GM23338 (cell line): ENCODE measurements around the gene MYADM. TPM values are rescaled to one million over a fixed set of nuclear protein-coding genes. Genes with fewer than 3 reads are reported as not detected.

Experiments used
- ATAC-seq: fragments of 200-7000 bp; cut with Tn5 transposase; 3 replicates; pipeline ENCODE4 v1.9.1; 2020
- DNase-seq: peaks from one replicate; pipeline ENCODE4 v3.0.0-alpha.2; 2015; ENCODE audit warnings: low spot score
- H2AFZ ChIP-seq: fragments of 200-600 bp; sonication (generic); 2 replicates; pipeline ENCODE4 v1.8.0; 2016; ENCODE audit warnings: antibody characterized with exemption, mild to moderate bottlenecking, moderate library complexity
- H3F3A ChIP-seq: fragments of 200-600 bp; sonication (generic); replicated peaks from 2 replicates; pipeline ENCODE4 v1.8.0; 2017; ENCODE audit warnings: antibody characterized with exemption, mixed run types, low read depth
- H3K27ac ChIP-seq: fragments of 200-600 bp; sonication (generic); 2 replicates; pipeline ENCODE4 v1.6.1; 2016; ENCODE audit warnings: low read depth
- H3K27me3 ChIP-seq: fragments of 200-600 bp; sonication (generic); 2 replicates; pipeline ENCODE4 v1.8.0; 2016; ENCODE audit warnings: mild to moderate bottlenecking, mixed run types, moderate library complexity; ENCODE audit not compliant: insufficient read depth
- H3K36me3 ChIP-seq: fragments of 200-600 bp; sonication (generic); 2 replicates; pipeline ENCODE4 v1.8.0; 2016; ENCODE audit warnings: mild to moderate bottlenecking; ENCODE audit not compliant: insufficient read depth
- H3K4me1 ChIP-seq: fragments of 200-600 bp; sonication (generic); 2 replicates; pipeline ENCODE4 v1.8.0; 2016; ENCODE audit warnings: mild to moderate bottlenecking, moderate library complexity; ENCODE audit not compliant: insufficient read depth
- H3K4me2 ChIP-seq: fragments of 200-600 bp; sonication (generic); 2 replicates; pipeline ENCODE4 v1.7.1; 2017; ENCODE audit warnings: mixed run types
- H3K4me3 ChIP-seq: fragments of 200-600 bp; sonication (generic); 2 replicates; pipeline ENCODE4 v1.6.1; 2016; ENCODE audit warnings: mixed run types
- H3K79me2 ChIP-seq: fragments of 200-600 bp; sonication (generic); replicated peaks from 2 replicates; pipeline ENCODE4 v1.8.0; 2017; ENCODE audit warnings: mild to moderate bottlenecking; ENCODE audit not compliant: insufficient read depth
- H3K9me2 ChIP-seq: fragments of 200-600 bp; sonication (generic); 2 replicates; pipeline ENCODE4 v1.8.0; 2017; ENCODE audit not compliant: insufficient read depth
- H4K20me1 ChIP-seq: fragments of 200-600 bp; sonication (generic); replicated peaks from 2 replicates; pipeline ENCODE4 v1.8.0; 2017; ENCODE audit warnings: mild to moderate bottlenecking; ENCODE audit not compliant: insufficient read depth
- H3K27ac Mint-ChIP-seq: 2 replicates; pipeline ENCODE4 v1.8.0; 2020; ENCODE audit warnings: inconsistent platforms, mild to moderate bottlenecking, moderate library complexity, mixed read lengths
- H3K27me3 Mint-ChIP-seq: 3 replicates; pipeline ENCODE4 v1.8.0; 2022; ENCODE audit warnings: low read depth, mild to moderate bottlenecking, moderate library complexity, mixed read lengths, inconsistent platforms; ENCODE audit not compliant: insufficient read depth, poor library complexity
- H3K36me3 Mint-ChIP-seq: 3 replicates; pipeline ENCODE4 v1.8.0; 2021; ENCODE audit warnings: low read depth, mild to moderate bottlenecking, inconsistent platforms, moderate library complexity, mixed read lengths
- H3K4me1 Mint-ChIP-seq: 3 replicates; pipeline ENCODE4 v1.8.0; 2020; ENCODE audit warnings: mild to moderate bottlenecking, inconsistent platforms, mixed read lengths
- H3K4me3 Mint-ChIP-seq: 3 replicates; pipeline ENCODE4 v1.8.0; 2021; ENCODE audit warnings: moderate library complexity, mild to moderate bottlenecking, inconsistent platforms, mixed read lengths
- H3K9me3 Mint-ChIP-seq: 3 replicates; pipeline ENCODE4 v1.8.0; 2020; ENCODE audit warnings: moderate library complexity, mild to moderate bottlenecking, inconsistent platforms, mixed read lengths
- CREB1 ChIP-seq: fragments of 250-450 bp; sonication (Bioruptor Pico); IDR thresholded peaks from 2 replicates; pipeline ENCODE4 v1.5.0; 2020; ENCODE audit warnings: low read depth, mild to moderate bottlenecking, moderate library complexity
- CTCF ChIP-seq, 2 experiments: fragments of 200-600 bp in 1 of 2; sonication (generic) in 1 of 2; conservative IDR thresholded peaks; 2 replicates each; pipeline versions ENCODE4 v1.5.1 to v1.6.1; 2016 to 2017; ENCODE audit warnings: antibody characterized with exemption in 2 of 2, low read depth in 2 of 2, mild to moderate bottlenecking in 2 of 2, moderate library complexity in 1 of 2
- ETS1 ChIP-seq: IDR thresholded peaks from 2 replicates; pipeline ENCODE4 v1.6.1; 2016; ENCODE audit warnings: antibody characterized with exemption
- EZH2 ChIP-seq: fragments of 200-600 bp; sonication (generic); IDR thresholded peaks from one replicate; pipeline ENCODE4 v1.8.0; 2017; ENCODE audit warnings: antibody characterized with exemption, mild to moderate bottlenecking, low read depth; ENCODE audit not compliant: unreplicated experiment
- EZH2phosphoT487 ChIP-seq: fragments of 200-600 bp; sonication (generic); IDR thresholded peaks from one replicate; pipeline ENCODE4 v1.8.1; 2018; ENCODE audit warnings: antibody characterized with exemption; ENCODE audit not compliant: unreplicated experiment
- JUNB ChIP-seq: IDR thresholded peaks from one replicate; pipeline ENCODE4 v1.6.1; 2016; ENCODE audit warnings: antibody characterized with exemption; ENCODE audit not compliant: unreplicated experiment
- NANOG ChIP-seq: IDR thresholded peaks from 2 replicates; pipeline ENCODE4 v1.6.1; 2016; ENCODE audit warnings: antibody characterized with exemption, borderline replicate concordance
- POLR2AphosphoS5 ChIP-seq: IDR thresholded peaks from 2 replicates; pipeline ENCODE4 v1.6.1; 2016; ENCODE audit warnings: antibody characterized with exemption, low read depth
- ZNF114 ChIP-seq: fragments of 250-450 bp; sonication (Bioruptor Pico); IDR thresholded peaks from 2 replicates; pipeline ENCODE4 v1.5.0; 2020; ENCODE audit warnings: mild to moderate bottlenecking, moderate library complexity
- ZNF331 ChIP-seq: fragments of 250-450 bp; sonication (Bioruptor Pico); IDR thresholded peaks from 2 replicates; pipeline ENCODE4 v1.5.0; 2020; ENCODE audit warnings: low read depth, mild to moderate bottlenecking, moderate library complexity
- polyA plus RNA-seq: library from polyadenylated mRNA; unstranded; fragments of >200 nt; fragmentation: Nextera tagmentation; extraction: Ambion mirVana; gene quantifications from 2 replicates; pipeline ENCODE4 v1.2.1, GENCODE V29; 2016
- total RNA-seq: library from RNA; depleted of rRNA; stranded (reverse); fragments of >200 nt; shearing (Covaris generic); gene quantifications from 2 replicates; pipeline ENCODE4 v1.2.3, GENCODE V29; 2014
- TF ChIP-seq, protein P1 (sequence below): fragments of 250-450 bp; sonication (Bioruptor Pico); IDR thresholded peaks from 2 replicates; pipeline ENCODE4 v1.5.0; 2020; ENCODE audit warnings: mild to moderate bottlenecking, moderate library complexity

Gene MYADM
- total and polyA plus RNA-seq, 2 experiments from 2014 or later: 49.9 to 57.1 TPM

DNA sequence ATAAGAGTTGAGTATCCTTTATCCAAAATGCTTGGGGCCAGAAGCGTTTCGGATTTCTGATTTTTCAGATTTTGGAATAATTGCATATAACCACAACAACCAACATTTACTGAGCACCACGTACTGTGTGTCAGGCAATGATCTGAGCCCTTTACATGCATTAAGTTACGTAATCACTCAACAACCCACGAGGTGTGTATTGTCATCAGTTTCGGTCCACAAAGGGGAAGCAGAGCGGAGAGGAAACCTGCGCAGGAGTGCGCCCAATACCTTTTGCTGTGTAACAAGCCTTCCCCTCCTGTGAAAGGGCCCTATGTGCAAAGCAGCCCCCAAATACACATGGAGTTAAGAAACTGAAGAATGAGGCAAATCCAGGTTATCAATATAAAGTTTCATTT is 22.8 kb upstream of the MYADM start:
- Histone ChIP-seq H3K4me2 (no peak overlapping the region), H3K36me3 (no peaks in the 10 kb centered on the region; the same call in 1 of the 2 replicates), H3K79me2 (no peaks in the 10 kb centered on the region), H2AFZ (no peak overlapping the region), H4K20me1 (no peaks in the 10 kb centered on the region), H3K27me3 (no peaks in the 10 kb centered on the region), H3K4me1 (0 out of 2 replicates have a peak, but pooled peaks cover 6% of the 10 kb centered on the region), H3F3A (no peaks in the 10 kb centered on the region; the same call in 1 of the 2 replicates), H3K9me2 (no peaks in the 10 kb centered on the region), H3K27ac (no peak overlapping the region), H3K4me3 (no peak overlapping the region)
- Mint-ChIP-seq H3K27me3 (peaks cover 11% of the 10 kb centered on the region), H3K4me3 (no peak overlapping the region), H3K9me3 (no peaks in the 10 kb centered on the region), H3K36me3 (no peaks in the 10 kb centered on the region), H3K4me1 (peaks cover 8% of the 10 kb centered on the region), H3K27ac (no peak overlapping the region)
- ATAC-seq: no peak
- no peak for DNase-seq
- TF ChIP-seq POLR2AphosphoS5 (no peak), CTCF (conservative IDR thresholded peaks at IDR 0.05; ENCODE audit: low read depth in 2 of 2) (no peak)

DNA sequence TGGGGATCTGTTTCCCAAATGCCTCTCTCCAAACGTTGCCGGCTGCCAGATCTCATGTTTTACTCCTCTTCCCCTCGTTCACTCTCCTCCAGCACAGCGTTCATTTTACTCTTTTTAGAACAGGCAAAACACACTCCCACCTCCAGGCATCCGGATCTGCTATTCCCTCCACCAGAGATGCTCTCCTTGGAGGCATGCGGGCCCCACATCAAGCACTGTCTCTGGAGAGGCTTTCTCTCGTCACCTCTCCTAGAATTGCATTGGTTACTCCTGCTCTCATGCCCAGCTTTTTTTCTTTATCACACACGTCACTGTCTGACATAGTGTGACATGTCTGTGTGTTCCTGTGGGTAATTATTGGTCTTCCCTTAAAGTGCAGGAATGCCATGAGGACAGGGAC is 20.1 kb upstream of the MYADM start:
- Histone ChIP-seq H3K4me2 (no peak overlapping the region), H3K4me3 (no peak overlapping the region), H2AFZ (no peak overlapping the region), H3K27me3 (no peaks in the 10 kb centered on the region), H3K36me3 (no peaks in the 10 kb centered on the region; the same call in 1 of the 2 replicates), H3K9me2 (no peaks in the 10 kb centered on the region), H3K27ac (no peak overlapping the region), H3F3A (no peaks in the 10 kb centered on the region), H3K79me2 (no peaks in the 10 kb centered on the region), H4K20me1 (no peaks in the 10 kb centered on the region), H3K4me1 (peaks cover under 1% of the 10 kb centered on the region; the same call in 1 of the 2 replicates)
- peaks cover 10% of the 10 kb centered on the region for H3K27me3 Mint-ChIP-seq
- no peak for DNase-seq
- H3K9me3 Mint-ChIP-seq: no peaks in the 10 kb centered on the region
- no peaks in the 10 kb centered on the region; the same call in 2 of the 3 replicates for H3K4me1 Mint-ChIP-seq
- H3K4me3 Mint-ChIP-seq: no peak overlapping the region
- no peak overlapping the region for H3K27ac Mint-ChIP-seq
- H3K36me3 Mint-ChIP-seq: no peaks in the 10 kb centered on the region
- no peak for ATAC-seq
- no peak for TF ChIP-seq POLR2AphosphoS5
- TF ChIP-seq ZNF114 (CRISPR knock-in tag): no peak
- no peak for TF ChIP-seq JUNB
- TF ChIP-seq, protein P1, sequence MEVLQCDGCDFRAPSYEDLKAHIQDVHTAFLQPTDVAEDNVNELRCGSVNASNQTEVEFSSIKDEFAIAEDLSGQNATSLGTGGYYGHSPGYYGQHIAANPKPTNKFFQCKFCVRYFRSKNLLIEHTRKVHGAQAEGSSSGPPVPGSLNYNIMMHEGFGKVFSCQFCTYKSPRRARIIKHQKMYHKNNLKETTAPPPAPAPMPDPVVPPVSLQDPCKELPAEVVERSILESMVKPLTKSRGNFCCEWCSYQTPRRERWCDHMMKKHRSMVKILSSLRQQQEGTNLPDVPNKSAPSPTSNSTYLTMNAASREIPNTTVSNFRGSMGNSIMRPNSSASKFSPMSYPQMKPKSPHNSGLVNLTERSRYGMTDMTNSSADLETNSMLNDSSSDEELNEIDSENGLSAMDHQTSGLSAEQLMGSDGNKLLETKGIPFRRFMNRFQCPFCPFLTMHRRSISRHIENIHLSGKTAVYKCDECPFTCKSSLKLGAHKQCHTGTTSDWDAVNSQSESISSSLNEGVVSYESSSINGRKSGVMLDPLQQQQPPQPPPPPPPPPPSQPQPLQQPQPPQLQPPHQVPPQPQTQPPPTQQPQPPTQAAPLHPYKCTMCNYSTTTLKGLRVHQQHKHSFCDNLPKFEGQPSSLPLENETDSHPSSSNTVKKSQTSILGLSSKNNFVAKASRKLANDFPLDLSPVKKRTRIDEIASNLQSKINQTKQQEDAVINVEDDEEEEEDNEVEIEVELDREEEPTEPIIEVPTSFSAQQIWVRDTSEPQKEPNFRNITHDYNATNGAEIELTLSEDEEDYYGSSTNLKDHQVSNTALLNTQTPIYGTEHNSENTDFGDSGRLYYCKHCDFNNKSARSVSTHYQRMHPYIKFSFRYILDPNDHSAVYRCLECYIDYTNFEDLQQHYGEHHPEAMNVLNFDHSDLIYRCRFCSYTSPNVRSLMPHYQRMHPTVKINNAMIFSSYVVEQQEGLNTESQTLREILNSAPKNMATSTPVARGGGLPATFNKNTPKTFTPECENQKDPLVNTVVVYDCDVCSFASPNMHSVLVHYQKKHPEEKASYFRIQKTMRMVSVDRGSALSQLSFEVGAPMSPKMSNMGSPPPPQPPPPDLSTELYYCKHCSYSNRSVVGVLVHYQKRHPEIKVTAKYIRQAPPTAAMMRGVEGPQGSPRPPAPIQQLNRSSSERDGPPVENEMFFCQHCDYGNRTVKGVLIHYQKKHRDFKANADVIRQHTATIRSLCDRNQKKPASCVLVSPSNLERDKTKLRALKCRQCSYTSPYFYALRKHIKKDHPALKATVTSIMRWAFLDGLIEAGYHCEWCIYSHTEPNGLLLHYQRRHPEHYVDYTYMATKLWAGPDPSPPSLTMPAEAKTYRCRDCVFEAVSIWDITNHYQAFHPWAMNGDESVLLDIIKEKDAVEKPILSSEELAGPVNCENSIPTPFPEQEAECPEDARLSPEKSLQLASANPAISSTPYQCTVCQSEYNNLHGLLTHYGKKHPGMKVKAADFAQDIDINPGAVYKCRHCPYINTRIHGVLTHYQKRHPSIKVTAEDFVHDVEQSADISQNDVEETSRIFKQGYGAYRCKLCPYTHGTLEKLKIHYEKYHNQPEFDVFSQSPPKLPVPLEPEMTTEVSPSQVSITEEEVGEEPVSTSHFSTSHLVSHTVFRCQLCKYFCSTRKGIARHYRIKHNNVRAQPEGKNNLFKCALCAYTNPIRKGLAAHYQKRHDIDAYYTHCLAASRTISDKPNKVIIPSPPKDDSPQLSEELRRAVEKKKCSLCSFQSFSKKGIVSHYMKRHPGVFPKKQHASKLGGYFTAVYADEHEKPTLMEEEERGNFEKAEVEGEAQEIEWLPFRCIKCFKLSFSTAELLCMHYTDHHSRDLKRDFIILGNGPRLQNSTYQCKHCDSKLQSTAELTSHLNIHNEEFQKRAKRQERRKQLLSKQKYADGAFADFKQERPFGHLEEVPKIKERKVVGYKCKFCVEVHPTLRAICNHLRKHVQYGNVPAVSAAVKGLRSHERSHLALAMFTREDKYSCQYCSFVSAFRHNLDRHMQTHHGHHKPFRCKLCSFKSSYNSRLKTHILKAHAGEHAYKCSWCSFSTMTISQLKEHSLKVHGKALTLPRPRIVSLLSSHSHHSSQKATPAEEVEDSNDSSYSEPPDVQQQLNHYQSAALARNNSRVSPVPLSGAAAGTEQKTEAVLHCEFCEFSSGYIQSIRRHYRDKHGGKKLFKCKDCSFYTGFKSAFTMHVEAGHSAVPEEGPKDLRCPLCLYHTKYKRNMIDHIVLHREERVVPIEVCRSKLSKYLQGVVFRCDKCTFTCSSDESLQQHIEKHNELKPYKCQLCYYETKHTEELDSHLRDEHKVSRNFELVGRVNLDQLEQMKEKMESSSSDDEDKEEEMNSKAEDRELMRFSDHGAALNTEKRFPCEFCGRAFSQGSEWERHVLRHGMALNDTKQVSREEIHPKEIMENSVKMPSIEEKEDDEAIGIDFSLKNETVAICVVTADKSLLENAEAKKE (CRISPR knock-in tag): no peak
- TF ChIP-seq NANOG: no peak
- TF ChIP-seq ETS1: no peak
- no peak for TF ChIP-seq EZH2phosphoT487
- no peak for TF ChIP-seq CTCF (conservative IDR thresholded peaks at IDR 0.05; ENCODE audit: low read depth in 2 of 2)
- no peak for TF ChIP-seq EZH2
- TF ChIP-seq CREB1 (CRISPR knock-in tag): no peak
- TF ChIP-seq ZNF331: no peak
